NT2/D1 (cell line): ENCODE measurements around the gene HBG1.

ENCODE experiments used
- YY1 ChIP-seq: IDR thresholded peaks from 2 replicates; pipeline ENCODE4 v1.6.1; 2011; ENCODE audit not compliant: insufficient read length, insufficient read depth
- ZNF274 ChIP-seq: IDR thresholded peaks from 2 replicates; pipeline ENCODE4 v1.6.1; 2011; ENCODE audit warnings: mild to moderate bottlenecking, low read depth, low read length

GRCh38 chr11:5223146-5223545 lies 26.5 kb downstream of the HBG1 start:
- TF ChIP-seq YY1 (no peak), ZNF274 (no peak)
